PC-9 (cell line): Measurements from ENCODE around the gene CDC37L1.

Source experiments
- CTCF ChIP-seq: fragments of 200-600 bp; sonication (generic); conservative IDR thresholded peaks from 2 replicates; pipeline ENCODE4 v1.6.1; 2017; ENCODE audit warnings: mixed run types, antibody characterized with exemption, mild to moderate bottlenecking, moderate library complexity
- EZH2 ChIP-seq: fragments of 200-600 bp; sonication (generic); IDR thresholded peaks from 2 replicates; pipeline ENCODE4 v1.8.0; 2017; ENCODE audit warnings: antibody characterized with exemption, low read depth

GRCh38 chr9:4668604-4669003, 10.8 kb upstream of the CDC37L1 start:
- TF ChIP-seq CTCF (no peak), EZH2 (no peak)
